GM18499 (cell line): ENCODE data around the gene FAM135A.
"Not testable (repeated sequence)": the region's sequence is repeated elsewhere in the genome, so short reads cannot be mapped to it uniquely, and the experiment has no call there.

Source experiments
- ATAC-seq: cut with Tn5 transposase; IDR thresholded peaks from one replicate; pipeline ENCODE4 v1.9.1; 2021; ENCODE audit warnings: moderate number of reproducible peaks; ENCODE audit not compliant: insufficient read depth, unreplicated experiment

Gene FAM135A

GRCh38 chr6:70395301-70395672, 18.0 kb upstream of the FAM135A start:
- no peak for ATAC-seq

DNA sequence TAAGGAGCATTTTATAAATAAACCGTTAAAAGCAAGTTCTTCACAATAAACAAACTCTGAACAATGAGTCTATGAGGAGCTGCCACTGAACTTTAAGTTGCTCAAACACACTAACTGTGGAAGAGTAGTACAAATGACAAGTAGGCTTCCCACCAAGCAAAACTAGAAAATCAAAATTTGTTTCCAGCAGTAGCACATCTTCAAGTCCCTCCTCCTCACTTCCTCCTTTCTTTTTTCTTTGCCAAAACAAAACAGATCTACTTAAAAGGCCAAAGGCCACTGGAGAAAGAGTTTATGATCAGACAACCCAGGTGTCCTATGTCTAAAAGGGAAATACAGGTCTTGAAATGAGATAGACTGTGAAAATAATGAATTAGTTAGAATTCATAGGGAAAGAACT, 17.1 kb upstream of the FAM135A start:
- no peak for ATAC-seq

GRCh38 chr6:70396796-70397729, 16.2 kb upstream of the FAM135A start:
- no peak for ATAC-seq

GRCh38 chr6:70398783-70399728, 14.3 kb upstream of the FAM135A start:
- no peak for ATAC-seq

- no peak for ATAC-seq
Observed at GRCh38 chr6:70404658-70405057, 8.7 kb upstream of the FAM135A start.

DNA sequence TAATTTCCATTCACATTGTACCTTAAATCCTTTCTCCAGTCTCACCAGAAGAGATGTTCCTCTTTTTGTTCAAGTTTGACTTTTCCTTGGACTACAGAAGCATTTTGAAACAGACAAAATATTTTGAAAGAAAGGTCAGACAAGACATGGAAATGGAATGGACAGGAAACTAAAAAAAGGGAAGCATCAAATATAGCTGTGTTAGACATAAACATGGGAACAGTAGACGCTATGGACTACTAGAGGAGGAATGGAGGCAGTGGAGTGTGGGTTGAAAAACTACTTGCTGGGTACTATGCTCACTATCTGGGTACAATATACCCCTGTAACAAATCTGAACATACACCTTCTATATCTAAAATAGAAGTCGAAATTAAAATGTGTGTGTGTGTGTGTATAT, 4.1 kb upstream of the FAM135A start:
- ATAC-seq: no peak

DNA sequence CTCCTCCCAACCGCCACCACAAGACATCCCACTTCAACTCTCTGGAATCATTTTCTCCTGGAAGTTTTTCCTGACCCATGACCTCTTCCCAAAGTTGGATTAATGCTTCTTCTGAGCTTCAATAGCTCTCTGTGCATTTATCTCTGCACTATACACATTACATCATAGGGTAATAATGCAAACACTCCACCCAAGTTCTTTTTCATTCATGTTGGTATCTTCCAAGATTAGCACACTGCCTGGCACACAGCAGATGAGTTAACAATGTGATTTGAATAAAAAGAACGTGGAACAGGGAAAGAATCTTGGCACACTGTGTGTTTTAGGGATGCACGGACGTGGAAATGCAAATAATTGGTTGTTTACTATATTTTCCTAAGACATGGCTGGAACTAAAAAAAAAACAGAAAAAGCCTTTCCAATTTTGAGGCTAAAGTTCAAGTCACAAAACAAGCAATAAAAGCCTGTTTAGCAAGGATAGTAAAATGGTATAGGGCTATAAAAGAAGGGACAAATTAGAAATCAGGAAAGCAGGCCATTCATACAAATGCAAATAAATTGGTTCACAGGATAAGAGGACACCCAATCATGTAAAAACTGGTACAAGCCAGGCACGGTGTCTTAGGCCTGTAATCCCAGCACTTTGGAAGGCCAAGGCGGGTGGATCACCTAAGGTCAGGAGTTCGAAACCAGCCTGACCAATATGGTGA, 1.6 kb upstream of the FAM135A start:
- no peak for ATAC-seq

- peak; percentile 10 for ATAC-seq
Observed at GRCh38 chr6:70412252-70413113, 825 bp upstream of the FAM135A start.

- ATAC-seq: peak; percentile 1
Observed at GRCh38 chr6:70413992-70414494, 735 bp downstream of the FAM135A start.

DNA sequence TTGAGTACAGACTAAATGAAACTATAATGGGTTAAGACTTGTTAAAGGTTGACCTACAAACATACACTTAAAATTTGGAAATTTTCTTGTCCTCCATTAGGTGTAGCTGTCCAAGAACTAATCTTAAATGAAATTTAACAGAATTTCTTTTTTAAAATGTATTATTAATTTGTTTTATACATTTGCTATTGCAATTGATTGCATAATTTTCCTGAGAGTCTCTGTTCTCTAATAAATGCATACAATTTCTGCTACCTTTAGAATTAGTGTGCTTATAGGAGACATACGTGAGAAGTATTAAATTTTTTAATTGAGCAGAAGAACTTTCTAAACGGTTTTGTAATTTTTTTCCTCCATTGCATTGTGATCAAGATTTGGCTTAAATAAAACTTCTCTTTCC, 1.5 kb downstream of the FAM135A start:
- ATAC-seq: no peak

- no peak for ATAC-seq
Observed at GRCh38 chr6:70415247-70415646, 1.9 kb downstream of the FAM135A start.

DNA sequence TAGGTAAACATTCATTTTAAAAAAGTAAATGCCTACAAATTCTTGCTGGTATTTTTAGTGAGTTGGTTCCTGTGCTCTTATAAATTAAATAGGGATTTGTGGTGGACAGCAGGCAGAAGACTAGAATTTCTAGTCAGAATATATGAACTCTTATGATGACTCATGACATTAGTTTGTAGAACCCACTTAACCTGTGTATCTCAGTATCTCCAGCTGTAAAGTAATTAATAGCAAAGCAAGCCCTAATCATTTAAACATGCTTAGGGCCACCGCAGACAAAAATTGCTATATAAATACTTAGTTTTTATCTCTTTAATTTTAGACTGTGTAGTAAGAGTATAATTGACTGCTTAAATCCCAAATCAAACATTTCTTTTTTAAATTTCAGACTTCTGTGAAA, 2.4 kb downstream of the FAM135A start:
- no peak for ATAC-seq

DNA sequence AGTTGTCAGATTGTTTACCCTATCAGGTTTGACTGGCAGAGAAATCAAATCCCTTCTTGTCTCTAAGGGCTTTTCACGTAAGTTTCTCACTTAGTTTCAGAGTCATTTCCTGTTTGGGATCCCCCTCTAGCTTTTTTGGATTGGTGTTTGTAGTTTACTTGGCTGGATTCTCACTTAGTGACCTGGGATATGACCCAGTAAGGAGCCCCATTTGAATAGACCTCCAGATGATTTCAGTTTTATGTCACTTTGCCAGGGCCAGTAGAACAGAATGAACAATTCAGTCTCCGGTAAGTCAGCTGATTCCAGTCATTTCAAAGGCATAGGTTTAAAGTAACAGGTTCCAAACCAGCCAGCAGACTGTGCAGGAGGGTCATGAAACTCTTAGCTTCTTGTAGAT, 8.2 kb downstream of the FAM135A start:
- ATAC-seq: no peak

- no peak for ATAC-seq
Observed at GRCh38 chr6:70423189-70424134, 10.2 kb downstream of the FAM135A start.

GRCh38 chr6:70424291-70424690, 11.0 kb downstream of the FAM135A start:
- no peak for ATAC-seq

GRCh38 chr6:70436320-70436719, 23.0 kb downstream of the FAM135A start:
- ATAC-seq: no peak

DNA sequence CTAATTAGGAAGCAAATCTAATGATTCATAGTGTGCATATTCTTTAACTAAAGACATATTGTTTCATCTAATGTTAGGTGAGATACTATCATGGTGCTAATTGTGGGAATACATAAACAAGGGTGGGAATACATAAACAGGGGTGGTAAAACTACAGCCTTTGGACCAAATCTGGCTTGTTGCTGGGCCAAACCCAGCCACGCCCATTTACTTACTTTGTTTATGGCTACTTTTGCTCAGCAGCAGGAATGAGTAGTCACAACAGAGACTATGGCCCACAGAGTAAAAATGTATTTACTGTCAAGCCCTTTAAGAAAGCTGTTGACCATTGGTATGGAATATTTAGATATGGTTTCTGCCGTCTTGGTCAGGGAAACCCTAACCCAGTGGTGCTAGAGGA, 31.7 kb downstream of the FAM135A start:
- no peak for ATAC-seq

GRCh38 chr6:70447343-70448070, 34.2 kb downstream of the FAM135A start:
- not testable (repeated sequence) for ATAC-seq
